Muscle layer of duodenum (tissue), 2 donors: ENCODE results near the gene SELENOH.
"Not testable (repeated sequence)": the region's sequence is repeated elsewhere in the genome, so short reads cannot be mapped to it uniquely, and the experiment has no call there.

Source experiments
- H3K27ac ChIP-seq: one replicate; pipeline ENCODE4 v1.7.0; 2013; ENCODE audit warnings: mild to moderate bottlenecking, low read length
- H3K27me3 ChIP-seq: one replicate; pipeline ENCODE4 v1.7.0; 2013; ENCODE audit warnings: low read depth, mild to moderate bottlenecking, control low read depth, low read length
- H3K36me3 ChIP-seq, 2 donors: one replicate each; pipeline ENCODE4 v1.7.0; 2013; ENCODE audit warnings: low read length in 2 of 2, control low read depth in 1 of 2, mild to moderate bottlenecking in 1 of 2; ENCODE audit not compliant: insufficient read depth in 2 of 2, control insufficient read depth in 1 of 2
- H3K4me1 ChIP-seq, 2 donors: one replicate each; pipeline ENCODE4 v1.7.0; 2013; ENCODE audit warnings: low read length in 2 of 2, mild to moderate bottlenecking in 2 of 2, control low read depth in 1 of 2, moderate library complexity in 1 of 2; ENCODE audit not compliant: insufficient read depth in 2 of 2, control insufficient read depth in 1 of 2
- H3K4me3 ChIP-seq, 2 donors: one replicate each; pipeline ENCODE4 v1.7.0; 2013; ENCODE audit warnings: low read length in 2 of 2, low read depth in 1 of 2, mild to moderate bottlenecking in 1 of 2
- H3K9me3 ChIP-seq, 2 donors: one replicate each; pipeline ENCODE4 v1.7.0; 2013; ENCODE audit warnings: low read length in 2 of 2, control low read depth in 1 of 2, mild to moderate bottlenecking in 1 of 2; ENCODE audit not compliant: control insufficient read depth in 1 of 2
- donor health status: healthy.

Gene SELENOH

GRCh38 chr11:57741132-57742086 is at the start of gene SELENOH:
TSS of gene SELENOH (plus strand) at chr11:57741491. CDS start at chr11:57741596, 105 bp downstream.
- Histone ChIP-seq H3K4me3 (peak within 1 kb of the TSS; percentile 82 to 97), H3K27me3 (no peaks in the 10 kb centered on the region), H3K36me3 (peaks cover 27 to 46% of the 10 kb centered on the region in 2 donors), H3K9me3 (no peaks in the 10 kb centered on the region), H3K4me1 (peaks cover 10 to 17% of the 10 kb centered on the region in 2 donors), H3K27ac (peak within 1 kb of the TSS; percentile 94)

- no peak overlapping the region for H3K27ac ChIP-seq
- no peak overlapping the region for H3K4me3 ChIP-seq
- no peaks in the 10 kb centered on the region for H3K4me1 ChIP-seq
- H3K27me3 ChIP-seq = no peaks in the 10 kb centered on the region
- H3K36me3 ChIP-seq = peaks cover 44 to 76% of the 10 kb centered on the region in 2 donors
- no peaks in the 10 kb centered on the region for H3K9me3 ChIP-seq
Measured at GRCh38 chr11:57698843-57699365, 42.4 kb upstream of the SELENOH start.

- no peak overlapping the region for H3K4me3 ChIP-seq
- H3K27me3 ChIP-seq = no peaks in the 10 kb centered on the region
- no peaks in the 10 kb centered on the region for H3K9me3 ChIP-seq
- no peak overlapping the region for H3K27ac ChIP-seq
- no peaks in the 10 kb centered on the region for H3K4me1 ChIP-seq
- H3K36me3 ChIP-seq = peaks cover 51 to 76% of the 10 kb centered on the region in 2 donors
Measured at GRCh38 chr11:57699813-57700212, 41.5 kb upstream of the SELENOH start.

- no peaks in the 10 kb centered on the region for H3K27me3 ChIP-seq
- H3K27ac ChIP-seq = no peak overlapping the region
- H3K9me3 ChIP-seq = no peaks in the 10 kb centered on the region
- H3K4me3 ChIP-seq = no peak overlapping the region
- H3K4me1 ChIP-seq = no peaks in the 10 kb centered on the region
- H3K36me3 ChIP-seq = peaks cover 50 to 73% of the 10 kb centered on the region in 2 donors
Measured at GRCh38 chr11:57700425-57700824, 40.9 kb upstream of the SELENOH start.

GRCh38 chr11:57703341-57703740 is 38.0 kb upstream of the SELENOH start:
- H3K27me3 ChIP-seq = no peaks in the 10 kb centered on the region
- no peak overlapping the region for H3K4me3 ChIP-seq
- H3K36me3 ChIP-seq = peaks cover 35 to 58% of the 10 kb centered on the region in 2 donors
- no peaks in the 10 kb centered on the region for H3K9me3 ChIP-seq
- no peaks in the 10 kb centered on the region for H3K4me1 ChIP-seq
- H3K27ac ChIP-seq = no peak overlapping the region

- no peak overlapping the region for H3K4me3 ChIP-seq
- H3K27ac ChIP-seq = no peak overlapping the region
- H3K36me3 ChIP-seq = peaks cover 19 to 42% of the 10 kb centered on the region in 2 donors
- no peaks in the 10 kb centered on the region for H3K27me3 ChIP-seq
- H3K4me1 ChIP-seq = no peaks in the 10 kb centered on the region
- H3K9me3 ChIP-seq = no peaks in the 10 kb centered on the region
Measured at GRCh38 chr11:57704932-57705331, 36.4 kb upstream of the SELENOH start.

GRCh38 chr11:57705432-57705831 is 35.9 kb upstream of the SELENOH start:
- H3K36me3 ChIP-seq = peaks cover 17 to 39% of the 10 kb centered on the region in 2 donors
- H3K27ac ChIP-seq, H3K27me3 ChIP-seq, H3K4me1 ChIP-seq, H3K9me3 ChIP-seq, H3K4me3 ChIP-seq: not testable (repeated sequence)

- peaks cover under 1 to 7% of the 10 kb centered on the region in 2 donors for H3K36me3 ChIP-seq
- H3K27me3 ChIP-seq = no peaks in the 10 kb centered on the region
- no peak overlapping the region for H3K4me3 ChIP-seq
- H3K4me1 ChIP-seq = peaks cover 19 to 33% of the 10 kb centered on the region in 2 donors
- H3K9me3 ChIP-seq = no peaks in the 10 kb centered on the region
- H3K27ac ChIP-seq = no peak overlapping the region
Measured at GRCh38 chr11:57709802-57710367, 31.4 kb upstream of the SELENOH start.

GRCh38 chr11:57711414-57712255 is 29.7 kb upstream of the SELENOH start, which contains the start of gene MED19:
TSS of gene MED19 (minus strand) at chr11:57712215. CDS start at chr11:57712179, 36 bp downstream.
- Histone ChIP-seq H3K27ac (peak within 1 kb of the TSS; percentile 88), H3K4me3 (peak within 1 kb of the TSS; percentile 97 to 99), H3K27me3 (no peaks in the 10 kb centered on the region), H3K4me1 (peaks cover 19 to 35% of the 10 kb centered on the region in 2 donors), H3K36me3 (no peaks in the 10 kb centered on the region), H3K9me3 (no peaks in the 10 kb centered on the region)

GRCh38 chr11:57712256-57713150 is 28.8 kb upstream of the SELENOH start, which contains the start of gene TMX2:
TSS of gene TMX2 (plus strand) at chr11:57712593. CDS start at chr11:57712619, 26 bp downstream.
- H3K36me3 ChIP-seq = no peaks in the 10 kb centered on the region
- peak within 1 kb of the TSS; percentile 88 for H3K27ac ChIP-seq
- H3K27me3 ChIP-seq = no peaks in the 10 kb centered on the region
- peaks cover 19 to 35% of the 10 kb centered on the region in 2 donors for H3K4me1 ChIP-seq
- peak within 1 kb of the TSS; percentile 97 to 99 for H3K4me3 ChIP-seq
- H3K9me3 ChIP-seq = no peaks in the 10 kb centered on the region
